Thyroid gland (tissue), 4 donors: Measurements from ENCODE around the gene PATZ1. TPM values are rescaled to one million over a fixed set of nuclear protein-coding genes. Genes with fewer than 3 reads are reported as not detected.

ENCODE experiments used
- DNase-seq, 2 donors: peaks; one replicate each; pipeline ENCODE4 v3.0.0-alpha.2; 2019
- H3K27ac ChIP-seq, 3 donors: fragments of 200-600 bp; sonication (generic); 1 replicate in 2 of 3; 2 replicates in 1 of 3; pipeline ENCODE4 v1.5.1; 2016 to 2019; ENCODE audit warnings: mild to moderate bottlenecking in 1 of 3, moderate library complexity in 1 of 3
- H3K27me3 ChIP-seq: fragments of 200-600 bp; sonication (generic); one replicate; pipeline ENCODE4 v1.5.1; 2019
- H3K36me3 ChIP-seq, 2 donors: fragments of 200-600 bp; sonication (generic); one replicate each; pipeline ENCODE4 v1.5.1; 2016 to 2019
- H3K4me1 ChIP-seq, 2 donors: fragments of 200-600 bp; sonication (generic); one replicate each; pipeline ENCODE4 v1.5.1; 2017 to 2019
- H3K4me3 ChIP-seq, 3 donors: fragments of 200-600 bp; sonication (generic); replicated peaks in 1 of 3; 1 replicate in 2 of 3; 2 replicates in 1 of 3; pipeline ENCODE4 v1.5.1; 2016; ENCODE audit warnings: mild to moderate bottlenecking in 1 of 3
- H3K9me3 ChIP-seq: fragments of 200-600 bp; sonication (generic); one replicate; pipeline ENCODE4 v1.5.1; 2017
- POLR2A ChIP-seq, 2 donors: fragments of 450-650 bp; IDR thresholded peaks; one replicate each; pipeline ENCODE4 v1.6.1; 2017; ENCODE audit warnings: antibody characterized with exemption in 2 of 2, mild to moderate bottlenecking in 2 of 2, moderate library complexity in 1 of 2
- whole genome bisulfite sequencing, 2 donors: methylation state at CpG; one replicate each; pipeline ENCODE4 v1.1.5; 2017; 5-methylcytosine and 5-hydroxymethylcytosine counted together
- intact Hi-C: fragments of 100-400 bp; cut with DNase I; formaldehyde crosslinking; loops from one replicate; pipeline ENCODE4 v1.15.1; 2023
- total RNA-seq, 4 donors: library from RNA; depleted of rRNA; stranded (reverse); fragments of >200 nt; gene quantifications; one replicate each; pipeline ENCODE4 v1.2.3, GENCODE V29; 2016
- TF ChIP-seq, protein P1 (sequence below), 6 experiments: fragments of 200-600 bp in 3 of 6; fragments of 450-650 bp in 3 of 6; sonication (generic) in 3 of 6; IDR thresholded peaks; one replicate each; pipeline ENCODE4 v1.5.1; 2016 to 2019; ENCODE audit warnings: antibody characterized with exemption in 6 of 6, mild to moderate bottlenecking in 2 of 6, inconsistent platforms in 1 of 6, moderate library complexity in 1 of 6

PATZ1 gene
- total RNA-seq, 4 donors from 2014 or later = 33.6 to 54.7 (median 46.1) TPM

GRCh38 chr22:31289344-31289743, 56.8 kb downstream of the PATZ1 start:
- TF ChIP-seq, protein P1, sequence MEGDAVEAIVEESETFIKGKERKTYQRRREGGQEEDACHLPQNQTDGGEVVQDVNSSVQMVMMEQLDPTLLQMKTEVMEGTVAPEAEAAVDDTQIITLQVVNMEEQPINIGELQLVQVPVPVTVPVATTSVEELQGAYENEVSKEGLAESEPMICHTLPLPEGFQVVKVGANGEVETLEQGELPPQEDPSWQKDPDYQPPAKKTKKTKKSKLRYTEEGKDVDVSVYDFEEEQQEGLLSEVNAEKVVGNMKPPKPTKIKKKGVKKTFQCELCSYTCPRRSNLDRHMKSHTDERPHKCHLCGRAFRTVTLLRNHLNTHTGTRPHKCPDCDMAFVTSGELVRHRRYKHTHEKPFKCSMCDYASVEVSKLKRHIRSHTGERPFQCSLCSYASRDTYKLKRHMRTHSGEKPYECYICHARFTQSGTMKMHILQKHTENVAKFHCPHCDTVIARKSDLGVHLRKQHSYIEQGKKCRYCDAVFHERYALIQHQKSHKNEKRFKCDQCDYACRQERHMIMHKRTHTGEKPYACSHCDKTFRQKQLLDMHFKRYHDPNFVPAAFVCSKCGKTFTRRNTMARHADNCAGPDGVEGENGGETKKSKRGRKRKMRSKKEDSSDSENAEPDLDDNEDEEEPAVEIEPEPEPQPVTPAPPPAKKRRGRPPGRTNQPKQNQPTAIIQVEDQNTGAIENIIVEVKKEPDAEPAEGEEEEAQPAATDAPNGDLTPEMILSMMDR (IDR thresholded peaks at IDR 0.05) = no peak
- Histone ChIP-seq H3K36me3 (peaks cover 3 to 41% of the 10 kb centered on the region in 2 donors), H3K4me1 (peaks cover 51 to 56% of the 10 kb centered on the region in 2 donors), H3K4me3 (peak overlapping the region in 1 of 3 donors; percentile 52), H3K27me3 (no peaks in the 10 kb centered on the region), H3K9me3 (no peaks in the 10 kb centered on the region), H3K27ac (peak overlapping the region; percentile 95 to 99 (median 97))
- DNase-seq = no peak
- intact Hi-C loops = no loop called here
- 79 to 88% methylated on average over 8 to 13 of the region's 13 CpGs for WGBS, 2 donors

- peak; percentile 72 to 78 for DNase-seq
- H3K4me3 ChIP-seq = no peak overlapping the region
- intact Hi-C loops = no loop called here
- no peaks in the 10 kb centered on the region for H3K9me3 ChIP-seq
- no peaks in the 10 kb centered on the region for H3K27me3 ChIP-seq
- WGBS, 2 donors = 31 to 33% methylated on average over 5 of the region's 5 CpGs
- peaks cover 3 to 48% of the 10 kb centered on the region in 2 donors for H3K36me3 ChIP-seq
- peaks cover 54 to 55% of the 10 kb centered on the region in 2 donors for H3K4me1 ChIP-seq
- TF ChIP-seq POLR2A (IDR thresholded peaks at IDR 0.05) = peak in 1 of 2 donors; percentile 58
- TF ChIP-seq, protein P1 (IDR thresholded peaks at IDR 0.05) = no peak
- peak overlapping the region; percentile 95 to 99 (median 97) for H3K27ac ChIP-seq
Observed at GRCh38 chr22:31288496-31289240, 57.5 kb downstream of the PATZ1 start.

- no peak for TF ChIP-seq POLR2A (IDR thresholded peaks at IDR 0.05)
- TF ChIP-seq, protein P1 (IDR thresholded peaks at IDR 0.05) = no peak
- Histone ChIP-seq H3K4me3 (no peak overlapping the region), H3K4me1 (peaks cover 51 to 52% of the 10 kb centered on the region in 2 donors)
Observed at GRCh38 chr22:31287818-31288495, 58.2 kb downstream of the PATZ1 start.

GRCh38 chr22:31286360-31287255, 59.5 kb downstream of the PATZ1 start:
- Histone ChIP-seq H3K9me3 (no peaks in the 10 kb centered on the region), H3K27me3 (no peaks in the 10 kb centered on the region), H3K27ac (peak overlapping the region; percentile 51 to 99 (median 97)), H3K4me1 (peaks cover 45 to 47% of the 10 kb centered on the region in 2 donors), H3K4me3 (no peak overlapping the region), H3K36me3 (peaks cover 21 to 59% of the 10 kb centered on the region in 2 donors)
- TF ChIP-seq, protein P1 (IDR thresholded peaks at IDR 0.05) = no peak
- TF ChIP-seq POLR2A (IDR thresholded peaks at IDR 0.05) = no peak
- 81 to 85% methylated on average over 8 of the region's 8 CpGs for WGBS, 2 donors
- DNase-seq = no peak
- intact Hi-C loops = no loop called here

More at GRCh38 chr22:31287818-31288495, 58.2 kb downstream of the PATZ1 start:
- Histone ChIP-seq H3K36me3 (peaks cover 10 to 49% of the 10 kb centered on the region in 2 donors), H3K9me3 (no peaks in the 10 kb centered on the region), H3K27me3 (no peaks in the 10 kb centered on the region), H3K27ac (peak overlapping the region; percentile 95 to 99 (median 97))
- DNase-seq = peak; percentile 71 to 75
- intact Hi-C loops = no loop called here
- 51 to 61% methylated on average over 6 of the region's 6 CpGs for WGBS, 2 donors
